ENCODE measurements around the gene SLC17A5.
A peak's percentile ranks its signal among the peaks of the same experiment; 100 is the strongest.
"Not testable (repeated sequence)": the region's sequence is repeated elsewhere in the genome, so short reads cannot be mapped to it uniquely, and the experiment has no call there.

Gene SLC17A5

DNA sequence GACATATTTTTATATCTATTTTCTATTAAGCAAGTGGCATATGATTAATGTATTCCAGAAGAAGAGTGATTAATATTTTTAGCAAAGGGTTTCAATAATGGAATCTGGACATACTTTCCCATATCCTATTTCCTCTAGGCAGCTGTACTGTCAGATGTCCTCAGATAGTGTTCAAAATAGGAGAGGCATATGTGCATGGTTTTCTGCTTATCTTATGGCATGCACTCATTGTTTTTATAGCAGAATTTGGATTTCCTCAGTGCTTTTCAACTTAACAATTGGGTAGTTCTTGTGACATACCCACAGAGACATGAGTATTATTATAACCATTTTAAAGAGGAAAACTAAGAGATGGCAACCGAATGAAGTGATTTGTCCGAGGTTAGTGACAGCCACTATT is 12.6 kb upstream of the SLC17A5 start:
- DNase-seq (ENCODE audit: low read depth): no peak

GRCh38 chr6:73665686-73666319 is 12.0 kb upstream of the SLC17A5 start:
- DNase-seq (ENCODE audit: low read depth): no peak

GRCh38 chr6:73664701-73665100 is 10.9 kb upstream of the SLC17A5 start:
- no peak for DNase-seq (ENCODE audit: low read depth)

DNA sequence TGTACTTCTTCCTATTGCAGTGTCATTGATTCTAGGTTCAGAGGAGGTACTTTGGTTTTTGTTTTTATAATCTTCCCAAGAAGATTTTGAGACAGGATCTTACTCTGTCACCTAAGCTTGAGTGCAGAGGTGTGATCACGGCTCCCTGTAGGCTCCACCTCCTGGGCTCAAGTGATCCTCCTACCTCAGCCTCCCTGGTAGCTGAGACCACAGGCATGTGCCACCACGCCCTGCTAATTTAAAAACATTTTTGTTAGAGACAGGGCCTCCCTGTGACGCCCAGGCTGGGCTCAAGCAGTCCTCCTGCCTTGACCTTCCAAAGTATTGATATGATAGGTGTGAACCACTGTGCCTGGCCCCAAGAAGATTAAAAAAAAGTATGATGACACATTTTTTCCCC is 3.4 kb upstream of the SLC17A5 start:
- no peak for DNase-seq (ENCODE audit: low read depth)

- DNase-seq (ENCODE audit: low read depth): no peak
These were observed 2.8 kb upstream of the SLC17A5 start for GRCh38 chr6:73656531-73657145.

DNA sequence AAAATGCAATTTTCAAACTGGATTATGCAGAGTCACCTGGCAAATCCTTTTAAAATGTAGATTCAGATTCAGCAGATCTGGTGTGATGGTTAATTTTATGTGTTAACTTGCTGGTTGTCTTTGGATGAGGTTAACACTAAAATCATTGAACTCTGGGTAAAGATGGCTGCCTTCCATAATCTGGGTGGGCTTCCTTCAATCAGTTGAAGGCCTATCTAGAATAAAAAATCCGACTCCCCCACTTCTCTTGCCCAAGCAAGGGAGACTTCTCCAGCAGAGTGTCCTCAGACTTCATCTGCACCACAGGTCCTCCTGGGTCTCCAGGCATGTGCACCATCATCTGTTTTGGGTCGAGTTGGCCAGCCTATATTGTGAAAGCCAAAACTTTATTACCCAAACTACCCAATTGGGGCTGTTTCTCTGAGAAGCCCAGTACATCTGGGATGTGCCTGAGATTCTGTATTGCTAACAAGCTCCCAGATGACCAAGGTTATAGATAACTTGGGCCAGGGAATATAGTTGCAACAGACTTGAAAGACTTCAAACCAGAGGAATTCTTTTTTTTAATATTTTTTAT is 1.6 kb upstream of the SLC17A5 start:
- no peak for DNase-seq (ENCODE audit: low read depth)

- DNase-seq (ENCODE audit: low read depth): peak; percentile 32
These were observed 888 bp downstream of the SLC17A5 start for GRCh38 chr6:73652637-73653570.

DNA sequence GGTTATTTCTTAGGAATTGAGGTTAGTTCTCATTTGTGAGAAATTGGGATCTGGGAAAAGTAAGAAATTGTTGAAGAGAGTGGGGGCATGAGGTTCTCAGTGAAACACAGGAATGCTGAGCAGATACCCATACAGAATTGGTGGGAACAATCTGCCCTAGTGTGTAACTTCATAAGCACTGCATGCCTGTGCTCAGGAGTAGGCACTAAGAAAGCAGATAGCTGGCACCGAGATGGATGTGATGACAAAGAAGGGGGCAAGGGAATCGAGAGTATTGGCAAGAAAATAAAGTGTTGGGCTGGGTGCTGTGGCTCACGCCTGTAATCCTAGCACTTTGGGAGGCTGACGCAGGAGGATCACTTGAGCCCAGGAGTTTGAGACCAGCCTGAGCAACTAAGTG is 4.0 kb downstream of the SLC17A5 start:
- no peak for DNase-seq (ENCODE audit: low read depth)

DNA sequence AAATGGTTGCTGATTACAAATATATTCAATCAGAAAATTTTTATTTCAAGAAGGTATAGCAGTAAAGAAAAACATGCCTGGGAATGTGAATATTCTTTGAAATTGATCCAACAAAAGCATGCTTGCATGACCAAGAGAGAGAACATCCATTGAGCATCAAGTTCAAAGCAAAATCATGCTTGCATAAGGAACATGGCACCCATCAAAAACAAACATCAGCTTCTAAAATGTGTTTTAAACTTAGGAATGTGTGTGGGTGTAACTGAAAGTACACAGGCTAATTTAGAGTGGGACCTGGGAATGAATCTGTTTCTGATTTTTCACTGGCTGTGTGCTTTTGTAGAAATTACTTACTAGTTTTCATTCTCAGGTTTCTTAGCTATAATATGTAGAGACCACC is 5.6 kb downstream of the SLC17A5 start:
- no peak for DNase-seq (ENCODE audit: low read depth)

- no peak for DNase-seq (ENCODE audit: low read depth)
These were observed 8.7 kb downstream of the SLC17A5 start for GRCh38 chr6:73644941-73645591.

- DNase-seq (ENCODE audit: low read depth): no peak
These were observed 9.8 kb downstream of the SLC17A5 start for GRCh38 chr6:73644030-73644429.

DNA sequence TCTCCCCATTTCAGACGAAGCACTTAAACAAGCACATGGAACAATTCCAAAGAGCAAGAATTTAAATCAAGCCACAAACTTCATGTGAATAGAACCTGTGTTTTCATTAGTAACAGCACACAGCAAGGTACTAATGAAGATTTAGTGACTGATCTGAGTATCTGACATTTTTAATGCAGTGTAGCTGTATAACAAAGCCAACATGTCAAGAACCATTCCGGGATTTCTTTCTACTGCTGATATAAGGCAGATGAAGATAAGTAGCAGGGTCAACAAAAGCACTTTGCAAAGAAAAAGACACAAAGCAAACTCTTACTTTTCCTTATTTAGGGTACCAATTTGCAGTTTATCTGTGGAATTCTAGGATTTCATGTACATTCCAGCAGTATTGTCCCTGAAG is 11.3 kb downstream of the SLC17A5 start:
- no peak for DNase-seq (ENCODE audit: low read depth)

GRCh38 chr6:73640179-73640750 is 13.5 kb downstream of the SLC17A5 start:
- DNase-seq (ENCODE audit: low read depth): no peak

DNA sequence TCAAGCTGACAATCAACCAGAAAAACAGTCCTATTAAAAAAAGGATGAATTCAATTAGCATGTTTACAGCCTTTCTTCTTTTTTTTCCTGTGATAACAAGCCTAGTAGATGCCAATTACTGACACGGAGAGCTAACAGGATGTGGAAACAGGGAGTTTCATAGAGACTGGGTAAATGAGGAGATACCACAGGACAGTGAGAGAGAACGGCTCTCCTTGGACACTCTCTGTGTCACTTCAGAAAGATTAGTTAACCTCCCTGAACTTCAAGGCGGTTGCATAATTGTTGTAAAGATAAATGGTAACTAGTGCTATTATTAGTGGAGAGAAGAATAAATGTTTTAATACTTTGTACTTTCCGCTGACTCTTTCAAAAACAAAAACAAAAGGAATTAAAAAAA is 14.8 kb downstream of the SLC17A5 start:
- no peak for DNase-seq (ENCODE audit: low read depth)

GRCh38 chr6:73637404-73637803 is 16.4 kb downstream of the SLC17A5 start:
- DNase-seq (ENCODE audit: low read depth): no peak

DNA sequence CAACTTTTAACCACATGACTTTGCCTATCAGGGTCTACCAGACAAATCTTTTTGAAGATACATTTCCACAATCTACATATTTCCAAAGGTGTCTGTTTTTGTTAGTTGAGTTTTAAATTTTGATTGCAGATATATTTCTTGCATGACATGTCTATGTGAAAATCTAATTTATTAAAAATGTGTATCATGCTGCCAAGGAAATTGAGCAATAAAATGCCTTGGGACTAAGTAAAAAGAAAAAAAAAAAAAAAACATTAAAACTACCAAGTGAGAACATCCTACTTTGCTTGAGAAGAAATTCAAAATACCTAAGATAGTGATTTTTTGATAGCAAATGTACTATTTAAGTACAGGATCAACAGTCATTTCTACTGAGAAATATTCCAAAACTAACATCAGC is 17.7 kb downstream of the SLC17A5 start:
- DNase-seq (ENCODE audit: low read depth): no peak

DNA sequence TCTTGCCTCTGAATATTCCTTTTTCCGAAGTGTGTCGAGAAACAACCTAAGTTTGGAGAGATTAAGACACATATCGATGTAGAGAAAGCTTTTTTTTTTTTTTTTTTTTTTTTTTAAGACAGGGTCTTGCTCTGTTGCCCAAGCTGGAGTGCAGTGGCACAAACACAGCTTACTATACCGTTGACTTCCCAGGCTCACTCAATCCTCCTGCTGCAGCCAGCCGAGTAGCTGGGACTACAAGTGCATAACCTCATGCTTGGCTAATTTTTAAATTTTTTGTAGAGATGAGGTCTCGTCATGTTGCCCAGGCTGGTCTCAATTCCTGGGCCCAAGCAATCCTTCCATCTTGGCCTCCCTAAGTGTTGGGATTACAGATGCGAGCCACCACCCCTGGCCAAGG is 21.4 kb downstream of the SLC17A5 start:
- no peak for DNase-seq (ENCODE audit: low read depth)

DNA sequence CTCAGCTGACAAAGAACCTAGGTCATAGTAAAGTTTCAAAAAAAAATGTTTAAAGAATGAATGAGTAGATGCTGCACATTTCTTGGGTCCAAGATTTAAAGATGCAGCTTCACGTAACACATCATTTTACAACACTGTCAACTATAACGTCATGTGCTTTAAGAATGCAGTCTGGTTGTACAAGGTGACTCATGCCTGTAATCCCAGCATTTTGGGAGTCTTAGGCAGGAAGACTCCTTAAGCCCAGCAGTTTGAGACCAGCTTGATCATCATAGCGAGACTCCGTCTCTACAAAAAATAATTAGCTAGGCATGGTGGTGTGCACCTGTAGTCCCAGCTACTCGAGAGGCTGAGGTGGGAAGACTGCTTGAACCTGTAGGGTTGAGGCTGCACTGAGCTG is 21.9 kb downstream of the SLC17A5 start:
- DNase-seq (ENCODE audit: low read depth): no peak

DNA sequence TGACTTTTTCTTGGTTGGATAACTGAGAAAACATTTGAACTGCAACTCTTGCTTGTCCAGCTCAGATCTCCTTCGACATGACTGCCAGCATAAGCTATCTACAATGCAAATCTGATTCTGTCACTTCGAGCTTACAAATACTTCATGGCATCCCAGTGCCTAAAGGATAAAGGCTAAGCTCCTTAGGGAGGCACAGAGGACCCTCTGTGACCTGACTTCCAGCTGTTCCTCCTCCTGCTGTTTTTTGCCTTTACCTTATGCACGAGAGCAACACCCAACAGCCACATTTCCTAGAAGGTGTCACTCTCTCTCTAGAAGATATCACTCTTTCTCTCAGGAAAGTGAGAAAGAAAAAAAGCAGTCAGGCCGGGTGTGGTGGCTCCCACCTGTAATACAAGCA is 23.4 kb downstream of the SLC17A5 start:
- DNase-seq (ENCODE audit: low read depth): no peak

- DNase-seq (ENCODE audit: low read depth): no peak
These were observed 28.9 kb downstream of the SLC17A5 start for GRCh38 chr6:73624896-73625295.

DNA sequence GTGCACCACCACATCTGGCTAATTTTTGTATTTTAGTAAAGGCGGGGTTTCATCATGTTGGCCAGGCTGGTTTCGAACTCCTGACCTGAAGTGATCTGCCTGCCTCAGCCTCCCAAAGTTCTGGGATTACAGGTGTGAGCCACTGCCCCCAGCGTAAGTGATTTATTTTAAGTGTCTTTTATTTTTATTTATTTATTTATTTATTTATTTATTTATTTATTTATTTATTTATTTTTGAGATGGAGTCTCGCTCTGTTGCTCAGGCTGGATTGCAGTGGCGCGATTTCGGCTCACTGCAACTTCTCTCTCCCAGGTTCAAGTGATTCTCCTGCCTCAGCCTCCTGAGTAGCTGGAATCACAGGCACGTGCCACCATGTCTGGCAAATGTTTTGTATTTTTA is 30.3 kb downstream of the SLC17A5 start:
- not testable (repeated sequence) for DNase-seq (ENCODE audit: low read depth)

DNA sequence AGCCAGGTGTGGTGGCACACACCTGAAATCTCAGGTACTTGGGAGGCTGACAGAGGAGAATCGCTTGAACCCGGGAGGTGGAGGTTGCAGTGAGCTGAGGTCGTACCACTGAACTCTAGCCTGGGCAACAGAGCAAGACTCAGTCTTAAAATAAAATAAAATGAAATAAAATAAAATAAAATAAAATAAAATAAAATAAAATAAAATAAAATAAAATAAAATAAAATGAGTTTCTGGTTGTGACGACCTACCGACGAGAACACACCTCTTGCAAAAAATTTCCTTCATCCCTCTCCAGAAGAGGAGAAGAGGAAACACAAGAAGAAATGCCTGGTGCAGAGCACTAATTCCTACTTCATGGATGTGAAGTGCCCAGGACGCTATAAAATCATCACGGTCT is 35.7 kb downstream of the SLC17A5 start:
- not testable (repeated sequence) for DNase-seq (ENCODE audit: low read depth)

Data from stimulated activated CD8-positive, alpha-beta memory T cell treated with anti-CD3 and anti-CD28 coated beads, Interleukin-15, amount 100 ng/mL, for 1 hour (primary cell).